Esophagus muscularis mucosa (tissue), 3 donors: ENCODE measurements around the gene MYO1G.

Experiments used
- POLR2A ChIP-seq: fragments of 450-650 bp; IDR thresholded peaks from one replicate; pipeline ENCODE4 v1.6.1; 2017; ENCODE audit warnings: antibody characterized with exemption, moderate library complexity, mild to moderate bottlenecking, low read depth
- POLR2AphosphoS5 ChIP-seq, 2 donors: sonication (generic); formaldehyde crosslinking; IDR thresholded peaks; one replicate each; pipeline ENCODE4 v1.6.1; 2017; ENCODE audit warnings: antibody characterized with exemption in 2 of 2
- TF ChIP-seq, protein P1 (sequence below), 3 experiments: fragments of 200-600 bp in 2 of 3; fragments of 450-650 bp in 1 of 3; sonication (generic) in 2 of 3; IDR thresholded peaks; one replicate each; pipeline ENCODE4 v1.5.1; 2017 to 2019; ENCODE audit warnings: antibody characterized with exemption in 3 of 3, mild to moderate bottlenecking in 2 of 3, moderate library complexity in 1 of 3

DNA sequence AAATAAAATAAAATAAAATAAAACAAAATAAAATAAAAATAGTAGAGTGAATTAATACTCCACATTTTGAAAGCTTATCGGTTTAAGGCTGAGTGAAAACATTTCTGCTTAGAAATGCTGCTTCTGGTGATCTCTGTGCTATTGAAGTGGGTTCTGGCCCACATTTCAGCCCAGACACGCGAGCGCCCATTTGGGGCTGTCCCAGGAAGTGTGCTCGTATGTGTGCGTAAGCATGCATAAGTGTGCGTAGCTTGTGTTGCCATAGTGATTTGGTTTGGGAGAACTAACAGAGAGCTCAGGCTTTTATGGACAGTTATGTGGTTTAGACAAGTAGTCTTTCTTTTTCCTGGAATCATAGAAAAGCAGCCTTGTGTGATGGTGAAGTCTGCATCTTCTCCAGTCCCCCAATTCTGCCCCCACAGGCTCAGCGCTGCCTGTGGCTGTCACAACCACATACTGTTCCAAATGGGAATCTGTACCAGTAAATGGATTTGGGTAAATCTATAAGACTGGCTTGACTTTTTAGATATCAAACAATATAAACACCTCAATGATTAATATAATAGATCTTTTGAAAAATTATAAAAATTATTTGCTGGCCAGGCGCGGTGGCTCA, 63.7 kb downstream of the MYO1G start:
- TF ChIP-seq, protein P1, sequence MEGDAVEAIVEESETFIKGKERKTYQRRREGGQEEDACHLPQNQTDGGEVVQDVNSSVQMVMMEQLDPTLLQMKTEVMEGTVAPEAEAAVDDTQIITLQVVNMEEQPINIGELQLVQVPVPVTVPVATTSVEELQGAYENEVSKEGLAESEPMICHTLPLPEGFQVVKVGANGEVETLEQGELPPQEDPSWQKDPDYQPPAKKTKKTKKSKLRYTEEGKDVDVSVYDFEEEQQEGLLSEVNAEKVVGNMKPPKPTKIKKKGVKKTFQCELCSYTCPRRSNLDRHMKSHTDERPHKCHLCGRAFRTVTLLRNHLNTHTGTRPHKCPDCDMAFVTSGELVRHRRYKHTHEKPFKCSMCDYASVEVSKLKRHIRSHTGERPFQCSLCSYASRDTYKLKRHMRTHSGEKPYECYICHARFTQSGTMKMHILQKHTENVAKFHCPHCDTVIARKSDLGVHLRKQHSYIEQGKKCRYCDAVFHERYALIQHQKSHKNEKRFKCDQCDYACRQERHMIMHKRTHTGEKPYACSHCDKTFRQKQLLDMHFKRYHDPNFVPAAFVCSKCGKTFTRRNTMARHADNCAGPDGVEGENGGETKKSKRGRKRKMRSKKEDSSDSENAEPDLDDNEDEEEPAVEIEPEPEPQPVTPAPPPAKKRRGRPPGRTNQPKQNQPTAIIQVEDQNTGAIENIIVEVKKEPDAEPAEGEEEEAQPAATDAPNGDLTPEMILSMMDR (IDR thresholded peaks at IDR 0.05) = no peak
- TF ChIP-seq POLR2A (no peak), POLR2AphosphoS5 (IDR thresholded peaks at IDR 0.05) (no peak)
